Liver (tissue), 9 donors: ENCODE results near the gene CXorf49. TPM values are rescaled to one million over a fixed set of nuclear protein-coding genes. Genes with fewer than 3 reads are reported as not detected.
"Not testable (repeated sequence)": the region's sequence is repeated elsewhere in the genome, so short reads cannot be mapped to it uniquely, and the experiment has no call there.

Source experiments
- DNase-seq: peaks from one replicate; pipeline ENCODE4 v3.0.0-alpha.2; 2017; ENCODE audit warnings: low spot score
- H3K27ac ChIP-seq, 2 donors: one replicate each; pipeline ENCODE4 v1.7.0; 2013; ENCODE audit warnings: inconsistent platforms in 2 of 2, low read length in 2 of 2, control low read depth in 1 of 2, low read depth in 1 of 2, mild to moderate bottlenecking in 1 of 2
- H3K27me3 ChIP-seq, 4 donors: one replicate each; pipeline versions ENCODE4 v1.6.1 to v1.7.0; 2013; ENCODE audit warnings: low read length in 3 of 4, inconsistent platforms in 1 of 4, mild to moderate bottlenecking in 1 of 4, moderate library complexity in 1 of 4; ENCODE audit not compliant: control insufficient read depth in 4 of 4, insufficient read depth in 4 of 4
- H3K36me3 ChIP-seq, 4 donors: one replicate each; pipeline versions ENCODE4 v1.6.1 to v1.7.0; 2013; ENCODE audit warnings: low read length in 3 of 4, mild to moderate bottlenecking in 3 of 4, low read depth in 1 of 4, moderate library complexity in 1 of 4; ENCODE audit not compliant: control insufficient read depth in 4 of 4, insufficient read depth in 3 of 4
- H3K4me1 ChIP-seq, 4 donors: one replicate each; pipeline versions ENCODE4 v1.6.1 to v1.7.0; 2013; ENCODE audit warnings: low read length in 3 of 4, mild to moderate bottlenecking in 3 of 4, moderate library complexity in 1 of 4; ENCODE audit not compliant: control insufficient read depth in 4 of 4, insufficient read depth in 4 of 4
- H3K4me3 ChIP-seq, 3 donors: one replicate each; pipeline versions ENCODE4 v1.6.1 to v1.7.0; 2013; ENCODE audit warnings: low read length in 3 of 3, control low read depth in 1 of 3, low read depth in 1 of 3, mild to moderate bottlenecking in 1 of 3
- H3K9ac ChIP-seq, 2 donors: one replicate each; pipeline ENCODE4 v1.7.0; 2013; ENCODE audit warnings: low read length in 2 of 2, mild to moderate bottlenecking in 2 of 2, moderate library complexity in 2 of 2, control low read depth in 1 of 2, low read depth in 1 of 2
- H3K9me3 ChIP-seq, 4 donors: one replicate each; pipeline versions ENCODE4 v1.6.1 to v1.7.0; 2013; ENCODE audit warnings: low read length in 3 of 4; ENCODE audit not compliant: control insufficient read depth in 4 of 4
- WGBS: extraction: QIAGEN DNeasy Blood & Tissue Kit; methylation state at CpG from one replicate; pipeline ENCODE4 v1.1.7; 2013; 5-methylcytosine and 5-hydroxymethylcytosine counted together
- polyA plus RNA-seq, 2 donors: library from polyadenylated mRNA; stranded (reverse) in 1 of 2; unstranded in 1 of 2; fragments of 200-250 nt in 1 of 2; fragments of >200 nt in 1 of 2; fragmentation: Nextera tagmentation in 1 of 2; extraction: Ambion mirVana in 1 of 2; gene quantifications; one replicate each; pipeline versions ENCODE4 v1.2.1 to v1.2.3, GENCODE V29; 2013 to 2015
- total RNA-seq, 2 donors: library from RNA; depleted of rRNA; stranded (reverse); fragments of >200 nt; gene quantifications; one replicate each; pipeline ENCODE4 v1.2.3, GENCODE V29; 2014
- donor health status: healthy.
- donor health status: healthy.
- donor health status: healthy.
- donor health status: healthy.
- donor health status: healthy.

Gene CXorf49
- total and polyA plus RNA-seq, 4 donors: not detected

DNA sequence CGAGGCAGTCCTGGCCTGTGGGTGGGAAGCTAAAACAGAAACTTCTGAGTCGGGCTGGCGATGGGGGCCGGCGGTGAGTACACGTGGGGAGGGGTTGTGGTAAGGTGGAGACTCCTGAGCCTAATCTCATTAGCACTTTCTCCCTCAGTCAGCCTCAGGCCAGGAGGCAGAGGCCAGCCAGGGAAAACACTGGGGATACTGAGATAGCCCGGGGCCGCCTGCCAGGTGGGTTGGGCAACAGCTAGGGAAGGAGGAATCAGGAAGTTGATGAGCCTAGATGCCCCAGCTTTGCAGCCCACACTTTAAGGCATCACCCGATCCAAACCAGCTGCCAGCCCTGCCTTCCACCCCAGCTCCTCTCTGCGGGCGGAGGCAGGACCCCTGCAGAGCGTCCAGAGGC lies 1.8 kb downstream of the CXorf49 start:
- no CpG with 5 or more reads among the region's 12 CpGs for WGBS
- not testable (repeated sequence) for H3K27me3 ChIP-seq, H3K9me3 ChIP-seq, DNase-seq, H3K9ac ChIP-seq, H3K4me1 ChIP-seq, H3K36me3 ChIP-seq, H3K4me3 ChIP-seq, H3K27ac ChIP-seq

DNA sequence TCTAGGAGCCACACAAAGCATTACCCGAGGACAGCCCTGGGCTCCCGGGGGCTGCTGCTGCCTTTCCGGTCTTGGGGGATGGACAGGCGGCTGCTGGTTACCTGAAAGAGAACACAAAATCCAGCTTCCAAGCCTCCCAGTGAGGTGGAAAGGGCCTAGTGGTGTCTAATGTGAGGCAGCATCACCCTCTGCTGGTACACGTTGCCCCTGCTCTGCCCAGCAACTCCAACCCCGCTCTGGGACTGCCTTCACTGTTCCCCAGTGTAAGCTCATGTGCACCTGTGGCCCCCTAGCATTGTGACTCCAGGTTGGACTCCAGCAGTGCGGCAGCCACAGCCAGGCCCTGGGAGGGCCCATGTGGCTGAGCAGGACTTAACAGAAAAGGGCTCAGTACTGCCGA lies 2.5 kb downstream of the CXorf49 start:
- WGBS: no CpG with 5 or more reads among the region's 8 CpGs
- not testable (repeated sequence) for H3K4me1 ChIP-seq, H3K9ac ChIP-seq, H3K9me3 ChIP-seq, H3K4me3 ChIP-seq, H3K27me3 ChIP-seq, DNase-seq, H3K27ac ChIP-seq, H3K36me3 ChIP-seq

DNA sequence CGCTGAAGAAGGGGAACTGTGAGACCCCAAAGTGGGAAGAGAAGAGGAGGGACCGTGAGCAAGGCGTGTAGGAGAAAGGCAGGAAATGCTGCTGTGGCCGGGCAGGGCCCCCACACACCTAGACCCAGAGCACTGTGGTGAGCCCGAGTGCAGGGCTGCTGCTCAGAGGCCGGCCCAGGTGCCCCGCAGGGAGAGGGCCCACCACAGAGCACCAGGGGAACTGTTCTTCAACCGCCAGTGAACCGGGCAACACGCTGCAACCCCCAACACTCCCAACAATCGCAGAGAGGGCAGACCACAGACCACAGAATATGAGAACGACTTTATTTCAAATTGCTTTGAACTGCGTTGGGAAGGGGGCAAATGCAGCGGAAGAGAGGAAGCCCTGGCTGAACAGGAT lies 4.0 kb downstream of the CXorf49 start:
- H3K36me3 ChIP-seq, H3K9me3 ChIP-seq, H3K27ac ChIP-seq, H3K27me3 ChIP-seq, H3K9ac ChIP-seq, H3K4me3 ChIP-seq, DNase-seq, H3K4me1 ChIP-seq: not testable (repeated sequence)
- WGBS: no CpG with 5 or more reads among the region's 14 CpGs

DNA sequence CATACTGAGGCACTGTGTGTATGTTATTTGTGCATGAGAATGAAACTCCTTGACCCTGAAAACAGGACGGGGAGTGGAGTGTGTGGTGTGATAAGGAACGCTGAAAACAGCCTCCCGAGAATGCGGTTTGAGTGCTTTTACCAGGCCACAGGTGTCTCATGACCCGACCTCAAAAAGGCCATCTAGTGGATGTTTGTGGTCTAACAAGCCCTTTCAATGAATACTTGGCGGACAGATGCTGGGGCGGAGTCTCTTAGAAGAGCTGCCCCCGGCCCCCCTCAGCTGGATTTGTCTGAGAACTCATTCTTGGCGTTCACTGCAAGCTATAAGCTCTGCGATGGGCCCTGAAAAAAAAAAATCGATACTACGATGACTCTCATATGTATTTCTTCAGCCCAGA lies 15.2 kb downstream of the CXorf49 start:
- not testable (repeated sequence) for H3K9me3 ChIP-seq

DNA sequence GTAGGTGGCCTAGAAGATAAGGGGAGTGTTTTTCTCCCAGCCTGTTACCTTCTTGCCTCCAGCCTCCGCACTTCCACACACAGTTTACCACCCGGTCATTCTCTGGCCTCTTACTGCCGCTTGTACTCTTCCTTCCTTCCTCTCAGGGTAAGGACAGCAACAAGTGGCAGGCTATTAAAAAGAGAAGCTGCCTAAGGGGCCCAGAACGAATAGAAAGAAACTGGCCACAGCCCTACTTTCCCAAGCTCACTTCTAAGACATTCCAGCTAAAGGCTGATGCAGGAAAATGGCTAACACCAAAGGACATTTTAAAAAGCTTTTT lies 19.1 kb downstream of the CXorf49 start:
- H3K36me3 ChIP-seq, H3K9ac ChIP-seq, H3K4me1 ChIP-seq, H3K4me3 ChIP-seq, H3K9me3 ChIP-seq, DNase-seq, H3K27me3 ChIP-seq, H3K27ac ChIP-seq: not testable (repeated sequence)
- no CpG with 5 or more reads among the region's 4 CpGs for WGBS

More for the DNA sequence above, 15.2 kb downstream of the CXorf49 start:
- not testable (repeated sequence) for H3K9ac ChIP-seq, H3K36me3 ChIP-seq, H3K4me1 ChIP-seq, DNase-seq, H3K27ac ChIP-seq, H3K27me3 ChIP-seq, H3K4me3 ChIP-seq
- WGBS: no CpG with 5 or more reads among the region's 12 CpGs

DNA sequence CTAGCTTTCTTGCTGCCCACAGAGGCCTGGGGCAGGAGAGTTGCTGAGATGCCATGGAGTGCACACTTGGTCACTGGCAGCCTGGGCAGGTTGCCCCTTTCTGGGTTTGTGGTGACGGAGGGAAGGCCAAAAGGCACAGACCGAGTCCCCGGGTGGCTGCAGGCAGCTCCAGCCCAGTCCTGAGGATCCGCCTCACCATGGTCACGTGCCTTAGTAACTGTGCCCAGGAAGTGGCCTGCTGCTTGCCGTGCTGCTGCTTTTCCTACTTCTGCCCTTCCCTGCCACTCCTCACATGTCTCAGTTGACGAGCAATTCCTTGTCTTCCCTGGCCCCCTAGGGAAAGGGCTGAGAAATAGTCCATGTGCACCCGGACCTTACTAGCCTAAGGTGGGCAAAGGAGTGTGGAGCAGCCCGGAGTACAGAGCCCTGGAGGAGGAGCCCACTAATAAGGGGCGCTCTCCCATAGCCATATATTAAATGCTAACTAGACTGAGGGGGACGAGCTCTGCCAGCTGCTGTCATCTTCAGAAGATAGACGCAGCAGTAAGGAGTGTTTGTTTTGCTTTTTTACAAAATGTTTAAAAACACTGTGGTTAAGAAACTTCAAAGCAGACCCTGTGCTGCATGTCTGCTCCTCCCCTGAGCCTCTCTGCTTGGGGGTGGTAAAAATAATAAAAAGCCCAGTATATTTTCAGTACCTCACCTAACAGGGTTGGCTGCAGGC lies 19.6 kb downstream of the CXorf49 start:
- not testable (repeated sequence) for H3K27me3 ChIP-seq, H3K4me3 ChIP-seq, H3K9ac ChIP-seq, H3K36me3 ChIP-seq, DNase-seq, H3K9me3 ChIP-seq, H3K4me1 ChIP-seq, H3K27ac ChIP-seq
- WGBS: no CpG with 5 or more reads among the region's 12 CpGs

DNA sequence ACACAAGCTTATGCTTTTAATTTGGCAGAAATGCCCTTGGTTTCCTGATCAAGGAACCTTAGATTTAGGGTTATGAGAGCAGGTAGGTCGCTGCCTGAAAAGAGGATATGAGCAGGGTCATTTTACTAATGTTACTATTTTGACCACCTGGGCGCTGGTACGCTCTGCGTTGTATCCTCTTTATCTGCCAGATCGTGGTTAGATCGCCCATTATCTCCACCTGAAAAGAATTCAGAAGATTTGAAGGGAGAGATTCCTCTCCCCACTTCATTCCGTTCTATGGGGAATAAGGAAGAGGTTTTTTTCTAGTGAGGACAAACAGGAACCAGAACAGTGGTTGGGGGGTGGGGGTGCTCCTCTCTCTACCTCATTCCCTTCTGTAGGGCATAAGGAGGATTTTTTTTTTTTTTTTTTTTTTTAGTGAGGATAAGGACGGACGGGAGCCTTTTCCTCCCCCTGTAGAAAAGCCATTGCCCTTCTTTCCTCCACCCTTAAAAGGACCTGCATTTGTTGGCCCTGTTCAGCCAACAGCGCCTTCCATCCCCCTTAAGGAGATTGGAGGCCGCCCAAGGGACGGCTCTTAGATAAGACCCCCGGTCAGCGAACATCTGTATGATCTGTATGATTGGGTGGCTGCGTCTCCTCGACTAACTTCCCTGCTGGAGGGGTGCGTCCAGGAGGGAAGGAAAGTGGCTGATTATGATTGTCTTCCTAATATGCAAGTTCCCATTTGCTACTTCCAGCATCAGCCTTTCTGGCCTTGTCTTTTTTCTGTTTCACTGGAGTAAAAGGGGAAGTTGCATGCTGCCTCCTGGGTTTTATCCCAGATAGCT lies 20.4 kb downstream of the CXorf49 start:
- WGBS: no CpG with 5 or more reads among the region's 17 CpGs
- not testable (repeated sequence) for H3K9me3 ChIP-seq, DNase-seq, H3K27me3 ChIP-seq, H3K9ac ChIP-seq, H3K4me3 ChIP-seq, H3K27ac ChIP-seq, H3K36me3 ChIP-seq, H3K4me1 ChIP-seq

DNA sequence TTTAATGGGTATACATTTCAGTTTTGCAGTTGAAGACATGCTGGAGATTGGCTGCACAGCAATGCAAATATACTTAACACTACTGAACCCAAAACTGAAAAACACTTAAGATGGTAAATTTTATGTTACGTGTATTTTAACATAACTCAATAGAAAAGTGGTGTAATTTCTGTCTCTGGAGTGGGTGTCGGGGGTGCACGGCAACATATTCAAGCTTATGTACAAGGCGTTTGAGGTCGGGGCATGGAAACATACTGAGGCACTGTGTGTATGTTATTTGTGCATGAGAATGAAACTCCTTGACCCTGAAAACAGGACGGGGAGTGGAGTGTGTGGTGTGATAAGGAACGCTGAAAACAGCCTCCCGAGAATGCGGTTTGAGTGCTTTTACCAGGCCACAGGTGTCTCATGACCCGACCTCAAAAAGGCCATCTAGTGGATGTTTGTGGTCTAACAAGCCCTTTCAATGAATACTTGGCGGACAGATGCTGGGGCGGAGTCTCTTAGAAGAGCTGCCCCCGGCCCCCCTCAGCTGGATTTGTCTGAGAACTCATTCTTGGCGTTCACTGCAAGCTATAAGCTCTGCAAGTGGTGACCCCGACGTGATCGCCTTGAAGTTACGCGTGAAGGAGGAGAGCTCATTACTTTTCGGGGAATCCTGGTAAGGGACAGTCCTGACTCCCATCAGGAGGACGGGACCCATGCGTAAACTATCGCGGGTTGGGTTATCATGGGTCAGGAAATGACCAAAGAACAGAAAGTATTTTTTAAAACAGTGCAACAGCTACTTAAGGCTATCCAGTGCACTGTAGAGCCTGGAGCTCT lies 21.2 kb downstream of the CXorf49 start:
- DNase-seq, H3K9ac ChIP-seq, H3K36me3 ChIP-seq, H3K4me1 ChIP-seq, H3K4me3 ChIP-seq, H3K27ac ChIP-seq, H3K9me3 ChIP-seq, H3K27me3 ChIP-seq: not testable (repeated sequence)
- WGBS: no CpG with 5 or more reads among the region's 24 CpGs
